Sigmoid colon (tissue), 4 donors: ENCODE data around the gene SH2D1A.
"Not testable (repeated sequence)": the region's sequence is repeated elsewhere in the genome, so short reads cannot be mapped to it uniquely, and the experiment has no call there.

ENCODE experiments used
- CTCF ChIP-seq, 4 experiments: fragments of 450-650 bp in 3 of 4; fragments of 200-600 bp in 1 of 4; IDR thresholded peaks; one replicate each; pipeline ENCODE4 v1.5.1; 2016 to 2019; ENCODE audit warnings: antibody characterized with exemption in 4 of 4, mild to moderate bottlenecking in 3 of 4, moderate library complexity in 2 of 4
- EP300 ChIP-seq, 4 donors: sonication (generic); formaldehyde crosslinking; IDR thresholded peaks; one replicate each; pipeline ENCODE4 v1.6.1; 2017; ENCODE audit warnings: antibody characterized with exemption in 4 of 4
- POLR2A ChIP-seq, 2 donors: fragments of 450-650 bp; IDR thresholded peaks; one replicate each; pipeline ENCODE4 v1.6.1; 2016; ENCODE audit warnings: antibody characterized with exemption in 2 of 2, mild to moderate bottlenecking in 2 of 2, moderate library complexity in 2 of 2
- POLR2AphosphoS5 ChIP-seq, 4 donors: sonication (generic); formaldehyde crosslinking; IDR thresholded peaks; one replicate each; pipeline ENCODE4 v1.6.1; 2017; ENCODE audit warnings: antibody characterized with exemption in 4 of 4

- TF ChIP-seq CTCF, POLR2AphosphoS5, EP300, POLR2A (IDR thresholded peaks at IDR 0.05): not testable (repeated sequence)
These were observed 11.8 kb upstream of the SH2D1A start for GRCh38 chrX:124334555-124334954.
